OCI-LY3 (cell line): ENCODE results near the gene SHROOM3.

Experiments
- H2AFZ ChIP-seq: fragments of 200-600, 300-600 bp; shearing (Covaris generic); 2 replicates; pipeline ENCODE4 v1.6.0; 2014; ENCODE audit warnings: antibody characterized with exemption, low read depth, low read length
- H3K27ac ChIP-seq: fragments of 200-600, 300-600 bp; sonication (generic); 2 replicates; pipeline ENCODE4 v1.5.1; 2014; ENCODE audit warnings: mild to moderate bottlenecking, low read length, moderate library complexity, mixed read lengths
- H3K27me3 ChIP-seq: fragments of 200-600, 300-600 bp; sonication (generic); 2 replicates; pipeline ENCODE4 v1.6.1; 2014; ENCODE audit warnings: low read depth, low read length, mixed read lengths
- H3K36me3 ChIP-seq: fragments of 200-600, 300-600 bp; sonication (generic); replicated peaks from 2 replicates; pipeline ENCODE3; 2014; ENCODE audit warnings: low read depth, low read length, mixed read lengths
- H3K4me1 ChIP-seq: fragments of 300-600, 200-600 bp; sonication (generic); 2 replicates; pipeline ENCODE4 v1.6.1; 2014; ENCODE audit warnings: low read length, mixed read lengths
- H3K4me2 ChIP-seq: fragments of 200-600, 300-600 bp; sonication (generic); 2 replicates; pipeline ENCODE4 v1.6.1; 2014; ENCODE audit warnings: low read length, mixed read lengths
- H3K4me3 ChIP-seq: fragments of 300-600, 200-600 bp; sonication (generic); 2 replicates; pipeline ENCODE4 v1.5.1; 2014; ENCODE audit warnings: antibody characterized with exemption, mild to moderate bottlenecking, low read length, moderate library complexity
- H3K79me2 ChIP-seq: fragments of 300-600, 200-600 bp; shearing (Covaris generic); 2 replicates; pipeline ENCODE4 v1.6.1; 2014; ENCODE audit warnings: mild to moderate bottlenecking, low read length, mixed read lengths
- H3K9ac ChIP-seq: fragments of 300-600, 200-600 bp; shearing (Covaris generic); 2 replicates; pipeline ENCODE4 v1.6.0; 2014; ENCODE audit warnings: mild to moderate bottlenecking, low read length, moderate library complexity
- H3K9me3 ChIP-seq: fragments of 200-600, 300-600 bp; shearing (Covaris generic); 2 replicates; pipeline ENCODE4 v1.6.1; 2014; ENCODE audit warnings: low read length, mixed read lengths; ENCODE audit not compliant: insufficient read depth
- H4K20me1 ChIP-seq: fragments of 200-600, 300-600 bp; sonication (generic); 2 replicates; pipeline ENCODE4 v1.6.1; 2016; ENCODE audit warnings: low read length, mixed read lengths; ENCODE audit not compliant: insufficient read depth
- CTCF ChIP-seq: fragments of 200-600, 300-600 bp; sonication (generic); IDR thresholded peaks from 2 replicates; pipeline ENCODE4 v1.5.1; 2014; ENCODE audit warnings: antibody characterized with exemption, low read length, low read depth
- EZH2phosphoT487 ChIP-seq: fragments of 200-600 bp; shearing (Covaris generic); IDR thresholded peaks from 2 replicates; pipeline ENCODE4 v1.6.1; 2018; ENCODE audit warnings: antibody characterized with exemption, mixed run types, low read depth

SHROOM3 gene

GRCh38 chr4:76764251-76764650, 329.2 kb downstream of the SHROOM3 start:
- no peaks in the 10 kb centered on the region for H3K36me3 ChIP-seq
- H3K79me2 ChIP-seq, result no peaks in the 10 kb centered on the region
- no peak overlapping the region for H3K4me2 ChIP-seq
- TF ChIP-seq CTCF (no peak), EZH2phosphoT487 (no peak)
- no peaks in the 10 kb centered on the region for H4K20me1 ChIP-seq
- peaks cover 73% of the 10 kb centered on the region for H3K27me3 ChIP-seq
- no peak overlapping the region for H3K9ac ChIP-seq
- H3K4me1 ChIP-seq, result peaks cover 34% of the 10 kb centered on the region
- no peak overlapping the region for H2AFZ ChIP-seq
- no peak overlapping the region for H3K27ac ChIP-seq
- H3K4me3 ChIP-seq, result no peak overlapping the region
- H3K9me3 ChIP-seq, result no peaks in the 10 kb centered on the region

GRCh38 chr4:76765473-76766183, 330.6 kb downstream of the SHROOM3 start:
- Histone ChIP-seq H3K9me3 (no peaks in the 10 kb centered on the region), H3K79me2 (no peaks in the 10 kb centered on the region), H3K4me2 (peak overlapping the region; percentile 37), H3K4me3 (peak overlapping the region; percentile 16), H2AFZ (no peak overlapping the region), H3K9ac (no peak overlapping the region), H3K27me3 (peaks cover 63% of the 10 kb centered on the region), H3K27ac (no peak overlapping the region), H3K4me1 (peaks cover 23% of the 10 kb centered on the region), H3K36me3 (no peaks in the 10 kb centered on the region), H4K20me1 (no peaks in the 10 kb centered on the region)
- TF ChIP-seq CTCF, result no peak
- TF ChIP-seq EZH2phosphoT487, result no peak

GRCh38 chr4:76767983-76768382, 333.0 kb downstream of the SHROOM3 start:
- Histone ChIP-seq H4K20me1 (no peaks in the 10 kb centered on the region), H2AFZ (no peak overlapping the region), H3K36me3 (no peaks in the 10 kb centered on the region), H3K79me2 (no peaks in the 10 kb centered on the region), H3K9ac (no peak overlapping the region), H3K27me3 (peaks cover 44% of the 10 kb centered on the region), H3K4me1 (peaks cover 23% of the 10 kb centered on the region), H3K27ac (no peak overlapping the region), H3K4me2 (no peak overlapping the region), H3K4me3 (no peak overlapping the region), H3K9me3 (no peaks in the 10 kb centered on the region)
- TF ChIP-seq EZH2phosphoT487, result no peak
- no peak for TF ChIP-seq CTCF

GRCh38 chr4:76772498-76773106, 337.6 kb downstream of the SHROOM3 start:
- H3K4me3 ChIP-seq, result no peak overlapping the region
- TF ChIP-seq CTCF (no peak), EZH2phosphoT487 (no peak)
- peaks cover 5% of the 10 kb centered on the region for H3K4me1 ChIP-seq
- H3K79me2 ChIP-seq, result no peaks in the 10 kb centered on the region
- no peak overlapping the region for H3K4me2 ChIP-seq
- H3K36me3 ChIP-seq, result no peaks in the 10 kb centered on the region
- no peak overlapping the region for H3K27ac ChIP-seq
- no peaks in the 10 kb centered on the region for H3K9me3 ChIP-seq
- peaks cover 12% of the 10 kb centered on the region for H3K27me3 ChIP-seq
- no peak overlapping the region for H3K9ac ChIP-seq
- H4K20me1 ChIP-seq, result no peaks in the 10 kb centered on the region
- no peak overlapping the region for H2AFZ ChIP-seq
